ENCODE measurements around the gene CADM2. TPM values are rescaled to one million over a fixed set of nuclear protein-coding genes. Genes with fewer than 3 reads are reported as not detected.

Gene CADM2
- total RNA-seq, 1 donor from 2014 or later = 2.9 TPM

- FAIRE-seq = no peak
- H3K27me3 Mint-ChIP-seq (ENCODE audit: low read depth, unreplicated experiment) = no peaks in the 10 kb centered on the region
- TF ChIP-seq, protein P1, sequence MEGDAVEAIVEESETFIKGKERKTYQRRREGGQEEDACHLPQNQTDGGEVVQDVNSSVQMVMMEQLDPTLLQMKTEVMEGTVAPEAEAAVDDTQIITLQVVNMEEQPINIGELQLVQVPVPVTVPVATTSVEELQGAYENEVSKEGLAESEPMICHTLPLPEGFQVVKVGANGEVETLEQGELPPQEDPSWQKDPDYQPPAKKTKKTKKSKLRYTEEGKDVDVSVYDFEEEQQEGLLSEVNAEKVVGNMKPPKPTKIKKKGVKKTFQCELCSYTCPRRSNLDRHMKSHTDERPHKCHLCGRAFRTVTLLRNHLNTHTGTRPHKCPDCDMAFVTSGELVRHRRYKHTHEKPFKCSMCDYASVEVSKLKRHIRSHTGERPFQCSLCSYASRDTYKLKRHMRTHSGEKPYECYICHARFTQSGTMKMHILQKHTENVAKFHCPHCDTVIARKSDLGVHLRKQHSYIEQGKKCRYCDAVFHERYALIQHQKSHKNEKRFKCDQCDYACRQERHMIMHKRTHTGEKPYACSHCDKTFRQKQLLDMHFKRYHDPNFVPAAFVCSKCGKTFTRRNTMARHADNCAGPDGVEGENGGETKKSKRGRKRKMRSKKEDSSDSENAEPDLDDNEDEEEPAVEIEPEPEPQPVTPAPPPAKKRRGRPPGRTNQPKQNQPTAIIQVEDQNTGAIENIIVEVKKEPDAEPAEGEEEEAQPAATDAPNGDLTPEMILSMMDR (IDR thresholded peaks at IDR 0.05; ENCODE audit: insufficient read depth, low read depth, low read length) = no peak
- TF ChIP-seq EZH2 (IDR thresholded peaks at IDR 0.05; ENCODE audit: insufficient read depth, low read length) = no peak
- H3K27ac Mint-ChIP-seq (ENCODE audit: unreplicated experiment) = no peak overlapping the region
- no peaks in the 10 kb centered on the region for H3K9me3 ChIP-seq (ENCODE audit: insufficient read depth, low read depth, low read length)
- DNase-seq (ENCODE audit: low read depth) = no peak
- H3K9me3 Mint-ChIP-seq (ENCODE audit: unreplicated experiment) = no peaks in the 10 kb centered on the region
- H3K36me3 Mint-ChIP-seq (ENCODE audit: low read depth, unreplicated experiment) = no peaks in the 10 kb centered on the region
- no peaks in the 10 kb centered on the region for H3K4me1 Mint-ChIP-seq (ENCODE audit: low read depth, unreplicated experiment)
- H3K27me3 ChIP-seq (ENCODE audit: insufficient read depth, low read length) = no peaks in the 10 kb centered on the region
- H3K4me2 ChIP-seq (ENCODE audit: low read length) = no peak overlapping the region
- H4K20me1 ChIP-seq (ENCODE audit: insufficient read depth, low read length) = no peaks in the 10 kb centered on the region
- no peak overlapping the region for H3K27ac ChIP-seq (ENCODE audit: low read depth, low read length)
- no peaks in the 10 kb centered on the region for H3K4me1 ChIP-seq (ENCODE audit: insufficient read depth, low read length)
- no peak overlapping the region for H3K9ac ChIP-seq (ENCODE audit: low read length)
- H3K79me2 ChIP-seq (ENCODE audit: insufficient read depth, low read length) = no peaks in the 10 kb centered on the region
- H2AFZ ChIP-seq (ENCODE audit: low read depth, low read length) = no peak overlapping the region
- H3K4me3 ChIP-seq (ENCODE audit: insufficient read depth, low read depth, low read length) = no peak overlapping the region
- no peak overlapping the region for H3K4me3 Mint-ChIP-seq (ENCODE audit: unreplicated experiment)
- H3K36me3 ChIP-seq (ENCODE audit: insufficient read depth, low read length) = no peaks in the 10 kb centered on the region
These were observed 82.8 kb downstream of the CADM2 start for GRCh38 chr3:85041562-85042055.

DNA sequence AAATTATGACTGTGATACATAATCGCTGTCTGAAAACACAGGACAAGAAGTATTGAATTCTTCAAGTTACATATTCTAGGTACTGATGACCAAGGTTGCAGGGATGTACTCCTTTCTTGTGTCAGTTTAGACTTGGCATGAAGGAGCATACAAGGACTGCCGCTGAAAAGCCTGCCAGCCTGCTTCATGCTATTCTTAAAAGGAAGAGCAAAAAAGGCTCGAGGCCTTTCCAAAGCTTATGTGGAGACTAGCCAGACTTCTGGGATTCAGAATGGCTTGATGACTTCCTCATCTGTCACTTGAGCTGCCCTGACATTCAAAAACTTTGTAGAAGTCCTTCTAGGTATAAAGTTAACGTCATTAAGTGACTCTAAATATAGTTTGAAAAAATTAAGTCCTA lies 92.0 kb downstream of the CADM2 start:
- Histone ChIP-seq H4K20me1 (ENCODE audit: insufficient read depth, low read length) (no peaks in the 10 kb centered on the region), H3K27me3 (ENCODE audit: insufficient read depth, low read length) (no peaks in the 10 kb centered on the region), H3K4me1 (ENCODE audit: insufficient read depth, low read length) (no peaks in the 10 kb centered on the region), H3K4me3 (ENCODE audit: insufficient read depth, low read depth, low read length) (no peak overlapping the region), H3K9ac (ENCODE audit: low read length) (no peak overlapping the region), H3K9me3 (ENCODE audit: insufficient read depth, low read depth, low read length) (no peaks in the 10 kb centered on the region), H3K36me3 (ENCODE audit: insufficient read depth, low read length) (no peaks in the 10 kb centered on the region), H2AFZ (ENCODE audit: low read depth, low read length) (no peak overlapping the region), H3K27ac (ENCODE audit: low read depth, low read length) (no peak overlapping the region), H3K4me2 (ENCODE audit: low read length) (no peak overlapping the region), H3K79me2 (ENCODE audit: insufficient read depth, low read length) (no peaks in the 10 kb centered on the region)
- TF ChIP-seq, protein P1 (IDR thresholded peaks at IDR 0.05; ENCODE audit: insufficient read depth, low read depth, low read length) = no peak
- no peak for TF ChIP-seq EZH2 (IDR thresholded peaks at IDR 0.05; ENCODE audit: insufficient read depth, low read length)
- H3K27ac Mint-ChIP-seq (ENCODE audit: unreplicated experiment) = no peak overlapping the region
- no peaks in the 10 kb centered on the region for H3K36me3 Mint-ChIP-seq (ENCODE audit: low read depth, unreplicated experiment)
- H3K9me3 Mint-ChIP-seq (ENCODE audit: unreplicated experiment) = no peaks in the 10 kb centered on the region
- no peaks in the 10 kb centered on the region for H3K27me3 Mint-ChIP-seq (ENCODE audit: low read depth, unreplicated experiment)
- DNase-seq (ENCODE audit: low read depth) (no peak), FAIRE-seq (no peak)
- H3K4me1 Mint-ChIP-seq (ENCODE audit: low read depth, unreplicated experiment) = no peaks in the 10 kb centered on the region
- no peak overlapping the region for H3K4me3 Mint-ChIP-seq (ENCODE audit: unreplicated experiment)

DNA sequence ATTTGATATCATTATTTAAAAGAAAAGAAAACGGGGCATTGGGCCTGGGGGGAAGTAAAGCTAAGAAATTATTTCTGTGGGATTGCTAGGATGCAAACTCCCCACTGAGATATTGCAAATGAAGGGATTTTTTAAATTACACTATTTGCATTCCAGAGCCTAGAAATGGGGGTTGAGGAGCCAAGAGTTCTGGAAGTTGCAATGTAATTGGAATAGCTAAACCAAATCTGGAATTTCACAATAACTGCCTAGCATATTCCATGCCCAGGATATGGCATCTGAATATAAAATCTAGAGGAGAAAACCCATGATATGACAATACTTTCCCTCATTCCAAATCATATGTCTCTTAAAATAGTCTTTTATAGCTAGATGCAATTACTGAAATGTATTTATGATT lies 93.0 kb downstream of the CADM2 start:
- FAIRE-seq = no peak
- Histone ChIP-seq H3K9me3 (ENCODE audit: insufficient read depth, low read depth, low read length) (no peaks in the 10 kb centered on the region), H3K36me3 (ENCODE audit: insufficient read depth, low read length) (no peaks in the 10 kb centered on the region), H3K27me3 (ENCODE audit: insufficient read depth, low read length) (no peaks in the 10 kb centered on the region), H3K4me1 (ENCODE audit: insufficient read depth, low read length) (no peaks in the 10 kb centered on the region), H3K27ac (ENCODE audit: low read depth, low read length) (no peak overlapping the region), H3K79me2 (ENCODE audit: insufficient read depth, low read length) (no peaks in the 10 kb centered on the region), H3K4me2 (ENCODE audit: low read length) (no peak overlapping the region), H3K9ac (ENCODE audit: low read length) (no peak overlapping the region), H2AFZ (ENCODE audit: low read depth, low read length) (no peak overlapping the region), H3K4me3 (ENCODE audit: insufficient read depth, low read depth, low read length) (no peak overlapping the region), H4K20me1 (ENCODE audit: insufficient read depth, low read length) (no peaks in the 10 kb centered on the region)
- TF ChIP-seq EZH2 (IDR thresholded peaks at IDR 0.05; ENCODE audit: insufficient read depth, low read length) = no peak
- TF ChIP-seq, protein P1 (IDR thresholded peaks at IDR 0.05; ENCODE audit: insufficient read depth, low read depth, low read length) = no peak
- H3K4me3 Mint-ChIP-seq (ENCODE audit: unreplicated experiment) = no peak overlapping the region
- no peak for DNase-seq (ENCODE audit: low read depth)
- H3K27me3 Mint-ChIP-seq (ENCODE audit: low read depth, unreplicated experiment) = no peaks in the 10 kb centered on the region
- H3K36me3 Mint-ChIP-seq (ENCODE audit: low read depth, unreplicated experiment) = no peaks in the 10 kb centered on the region
- no peaks in the 10 kb centered on the region for H3K9me3 Mint-ChIP-seq (ENCODE audit: unreplicated experiment)
- no peak overlapping the region for H3K27ac Mint-ChIP-seq (ENCODE audit: unreplicated experiment)
- no peaks in the 10 kb centered on the region for H3K4me1 Mint-ChIP-seq (ENCODE audit: low read depth, unreplicated experiment)
